ENCODE measurements around the gene CMIP. TPM values are rescaled to one million over a fixed set of nuclear protein-coding genes. Genes with fewer than 3 reads are reported as not detected.

Gene CMIP
- total RNA-seq, 1 experiment from 2014 or later, result 68.0 TPM

DNA sequence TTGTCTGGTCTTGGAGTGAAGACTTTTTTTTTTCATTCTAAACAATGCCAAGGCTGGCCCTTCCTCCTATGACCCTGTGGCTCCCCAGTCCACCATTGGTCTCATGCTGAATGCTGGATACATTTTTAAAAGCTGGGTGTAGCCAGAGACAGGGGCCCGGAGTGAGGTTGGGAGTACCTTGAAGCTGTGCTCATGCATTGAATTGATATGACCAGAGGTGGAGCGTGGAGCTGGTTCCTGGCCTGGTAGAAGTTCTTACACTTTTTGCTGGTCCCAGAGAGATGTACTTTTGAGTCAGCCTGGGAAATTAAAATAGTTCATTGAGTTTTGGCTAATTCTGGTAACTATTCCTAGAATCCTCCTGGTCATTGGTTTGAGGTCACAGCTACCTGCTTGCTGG lies 83.6 kb downstream of the CMIP start:
- Mint-ChIP-seq H3K9me3 (ENCODE audit: unreplicated experiment) (no peaks in the 10 kb centered on the region), H3K27me3 (ENCODE audit: insufficient read depth, unreplicated experiment) (no peaks in the 10 kb centered on the region), H3K4me3 (ENCODE audit: unreplicated experiment) (no peak overlapping the region), H3K36me3 (ENCODE audit: insufficient read depth, unreplicated experiment) (peaks cover 41% of the 10 kb centered on the region), H3K27ac (ENCODE audit: unreplicated experiment) (no peak overlapping the region), H3K4me1 (ENCODE audit: low read depth, unreplicated experiment) (peaks cover 30% of the 10 kb centered on the region)
- no TSS peak for BruUV-seq (replicated peaks)
- H3K9me3 ChIP-seq, result no peaks in the 10 kb centered on the region
- no peaks in the 10 kb centered on the region for H3K27me3 ChIP-seq (replicated peaks; ENCODE audit: control insufficient read depth, insufficient read depth, low read length)
- no peak for DNase-seq
- H3K4me3 ChIP-seq (ENCODE audit: low read depth, low read length), result no peak overlapping the region
- CTCF ChIA-PET, result interaction anchor here (0.6 to 1.0 kb wide), 2 partner anchors 36 to 251 kb away, joined by 3 read pairs; partner anchors contain the start of gene PLCG2
- intact Hi-C loops (cut with micrococcal nuclease; ENCODE audit: unreplicated experiment), result no loop called here
- POLR2A ChIA-PET, result no interaction called here
- TF ChIP-seq, protein P1, sequence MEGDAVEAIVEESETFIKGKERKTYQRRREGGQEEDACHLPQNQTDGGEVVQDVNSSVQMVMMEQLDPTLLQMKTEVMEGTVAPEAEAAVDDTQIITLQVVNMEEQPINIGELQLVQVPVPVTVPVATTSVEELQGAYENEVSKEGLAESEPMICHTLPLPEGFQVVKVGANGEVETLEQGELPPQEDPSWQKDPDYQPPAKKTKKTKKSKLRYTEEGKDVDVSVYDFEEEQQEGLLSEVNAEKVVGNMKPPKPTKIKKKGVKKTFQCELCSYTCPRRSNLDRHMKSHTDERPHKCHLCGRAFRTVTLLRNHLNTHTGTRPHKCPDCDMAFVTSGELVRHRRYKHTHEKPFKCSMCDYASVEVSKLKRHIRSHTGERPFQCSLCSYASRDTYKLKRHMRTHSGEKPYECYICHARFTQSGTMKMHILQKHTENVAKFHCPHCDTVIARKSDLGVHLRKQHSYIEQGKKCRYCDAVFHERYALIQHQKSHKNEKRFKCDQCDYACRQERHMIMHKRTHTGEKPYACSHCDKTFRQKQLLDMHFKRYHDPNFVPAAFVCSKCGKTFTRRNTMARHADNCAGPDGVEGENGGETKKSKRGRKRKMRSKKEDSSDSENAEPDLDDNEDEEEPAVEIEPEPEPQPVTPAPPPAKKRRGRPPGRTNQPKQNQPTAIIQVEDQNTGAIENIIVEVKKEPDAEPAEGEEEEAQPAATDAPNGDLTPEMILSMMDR (IDR thresholded peaks at IDR 0.05; ENCODE audit: insufficient read depth in 1 of 2, low read depth in 1 of 2, low read length in 1 of 2, severe bottlenecking in 1 of 2, unreplicated experiment in 1 of 2), result no peak
- H3K4me1 ChIP-seq, result peaks cover 23% of the 10 kb centered on the region
- H3K36me3 ChIP-seq (ENCODE audit: control insufficient read depth, insufficient read depth, low read length), result no peaks in the 10 kb centered on the region; the same call in 1 of the 2 replicates

DNA sequence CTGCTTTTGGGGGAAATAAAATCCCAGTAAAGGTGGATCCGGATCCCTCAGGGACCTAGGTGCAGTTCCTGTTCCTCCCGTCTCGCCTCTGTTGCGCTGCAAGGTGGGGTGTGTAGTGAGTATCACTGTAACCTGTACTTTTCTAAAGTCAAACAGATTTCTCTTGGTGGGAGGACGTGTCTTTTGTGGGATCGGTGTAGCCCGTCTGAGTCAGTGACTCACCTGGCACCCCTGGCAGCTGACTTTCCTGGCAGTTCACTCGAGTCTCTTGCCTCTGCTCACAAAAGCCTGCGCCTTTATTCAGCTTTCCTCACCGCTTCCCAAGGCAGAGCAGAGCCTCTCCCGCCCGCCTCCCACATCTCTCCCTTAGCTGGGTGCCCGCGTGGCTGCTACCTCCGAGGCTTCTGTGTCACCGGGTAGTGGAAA lies 85.7 kb downstream of the CMIP start:
- intact Hi-C loops (cut with micrococcal nuclease; ENCODE audit: unreplicated experiment), result loop anchor here (5.0 kb wide), 1 partner anchor 52 kb away; no protein-coding TSS in a partner anchor
- Histone ChIP-seq H3K36me3 (ENCODE audit: control insufficient read depth, insufficient read depth, low read length) (no peaks in the 10 kb centered on the region), H3K9me3 (no peaks in the 10 kb centered on the region), H3K4me3 (ENCODE audit: low read depth, low read length) (no peak overlapping the region), H3K4me1 (peaks cover 33% of the 10 kb centered on the region), H3K27me3 (replicated peaks; ENCODE audit: control insufficient read depth, insufficient read depth, low read length) (no peaks in the 10 kb centered on the region)
- Mint-ChIP-seq H3K4me3 (ENCODE audit: unreplicated experiment) (no peak overlapping the region), H3K9me3 (ENCODE audit: unreplicated experiment) (no peaks in the 10 kb centered on the region), H3K27ac (ENCODE audit: unreplicated experiment) (peak overlapping the region; percentile 58), H3K4me1 (ENCODE audit: low read depth, unreplicated experiment) (peaks cover 43% of the 10 kb centered on the region), H3K27me3 (ENCODE audit: insufficient read depth, unreplicated experiment) (no peaks in the 10 kb centered on the region), H3K36me3 (ENCODE audit: insufficient read depth, unreplicated experiment) (peaks cover 38% of the 10 kb centered on the region)
- TF ChIP-seq, protein P1 (IDR thresholded peaks at IDR 0.05; ENCODE audit: insufficient read depth in 1 of 2, low read depth in 1 of 2, low read length in 1 of 2, severe bottlenecking in 1 of 2, unreplicated experiment in 1 of 2), result no peak
- no TSS peak for BruUV-seq (replicated peaks)
- CTCF ChIA-PET, result interaction anchor here (0.6 kb wide), 1 partner anchor 238 kb away, joined by 7 read pairs; no protein-coding TSS in a partner anchor
- no peak for DNase-seq
- POLR2A ChIA-PET, result no interaction called here

- no peaks in the 10 kb centered on the region for H3K9me3 Mint-ChIP-seq (ENCODE audit: unreplicated experiment)
- intact Hi-C loops (cut with micrococcal nuclease; ENCODE audit: unreplicated experiment), result loop anchor here (5.0 kb wide), 1 partner anchor 51 kb away; no protein-coding TSS in a partner anchor
- POLR2A ChIA-PET, result no interaction called here
- H3K36me3 Mint-ChIP-seq (ENCODE audit: insufficient read depth, unreplicated experiment), result peaks cover 33% of the 10 kb centered on the region
- H3K4me3 Mint-ChIP-seq (ENCODE audit: unreplicated experiment), result no peak overlapping the region
- no peaks in the 10 kb centered on the region for H3K27me3 Mint-ChIP-seq (ENCODE audit: insufficient read depth, unreplicated experiment)
- Histone ChIP-seq H3K4me1 (peaks cover 33% of the 10 kb centered on the region), H3K36me3 (ENCODE audit: control insufficient read depth, insufficient read depth, low read length) (no peaks in the 10 kb centered on the region), H3K27me3 (replicated peaks; ENCODE audit: control insufficient read depth, insufficient read depth, low read length) (no peaks in the 10 kb centered on the region), H3K4me3 (ENCODE audit: low read depth, low read length) (no peak overlapping the region), H3K9me3 (no peaks in the 10 kb centered on the region)
- TF ChIP-seq, protein P1 (IDR thresholded peaks at IDR 0.05; ENCODE audit: insufficient read depth in 1 of 2, low read depth in 1 of 2, low read length in 1 of 2, severe bottlenecking in 1 of 2, unreplicated experiment in 1 of 2), result no peak
- peak overlapping the region; percentile 58 for H3K27ac Mint-ChIP-seq (ENCODE audit: unreplicated experiment)
- CTCF ChIA-PET, result interaction anchor here (0.6 kb wide), 1 partner anchor 237 kb away, joined by 7 read pairs; no protein-coding TSS in a partner anchor
- no peak for DNase-seq
- peaks cover 38% of the 10 kb centered on the region for H3K4me1 Mint-ChIP-seq (ENCODE audit: low read depth, unreplicated experiment)
- no TSS peak for BruUV-seq (replicated peaks)
Observed at GRCh38 chr16:81530814-81531213, 86.2 kb downstream of the CMIP start.
